IMR-90 (cell line): ENCODE measurements around the gene SPAM1. TPM values are rescaled to one million over a fixed set of nuclear protein-coding genes. Genes with fewer than 3 reads are reported as not detected.

Source experiments
- ATAC-seq: fragments of 200-7000 bp; cut with Tn5 transposase; 2 replicates; pipeline ENCODE4 v1.9.1; 2020; ENCODE audit warnings: low read depth, mild to moderate bottlenecking, moderate library complexity
- BruUV-seq: library from RNA; stranded (reverse); fragments of 400-500 nt; replicated peaks from 2 replicates; lab custom pipeline; 2021; lab: Mats Ljungman, UMichigan
- CTCF ChIA-PET: fragments of 300-600 bp; formaldehyde crosslinking; extraction: SDS; loops from one replicate; lab custom pipeline; 2021; ENCODE audit warnings: antibody characterized with exemption; lab: Yijun Ruan, JAX
- POLR2A ChIA-PET: fragments of 300-600 bp; sonication (Branson Sonifier 250); formaldehyde crosslinking; loops from one replicate; lab custom pipeline; 2022; ENCODE audit warnings: antibody characterized with exemption; ENCODE audit not compliant: unreplicated experiment; lab: Charles Lee
- DNase-seq: peaks from one replicate; pipeline ENCODE4 v3.0.0; 2013
- H2AFZ ChIP-seq: replicated peaks from 2 replicates; pipeline ENCODE3; 2013; ENCODE audit warnings: low read length, mild to moderate bottlenecking; ENCODE audit not compliant: poor library complexity
- H2AK5ac ChIP-seq: 2 replicates; pipeline ENCODE4 v1.6.1; 2013; ENCODE audit warnings: low read depth, low read length, inconsistent platforms
- H2AK9ac ChIP-seq: replicated peaks from 2 replicates; pipeline ENCODE3; 2013; ENCODE audit warnings: mild to moderate bottlenecking, low read depth, low read length, moderate library complexity; ENCODE audit not compliant: poor library complexity
- H2BK120ac ChIP-seq: 2 replicates; pipeline ENCODE4 v1.6.1; 2013; ENCODE audit warnings: low read depth, low read length, inconsistent platforms
- H2BK15ac ChIP-seq: 3 replicates; pipeline ENCODE4 v1.6.1; 2013; ENCODE audit warnings: low read depth, low read length, inconsistent platforms
- H2BK20ac ChIP-seq: 2 replicates; pipeline ENCODE4 v1.6.1; 2013; ENCODE audit warnings: low read depth, mild to moderate bottlenecking, inconsistent platforms, low read length, moderate library complexity
- H2BK5ac ChIP-seq: 2 replicates; pipeline ENCODE4 v1.6.1; 2013; ENCODE audit warnings: mild to moderate bottlenecking, low read depth, low read length, inconsistent platforms; ENCODE audit not compliant: poor library complexity, severe bottlenecking
- H3K14ac ChIP-seq: replicated peaks from 2 replicates; pipeline ENCODE4 v1.6.1; 2013; ENCODE audit warnings: low read depth, low read length, inconsistent platforms
- H3K18ac ChIP-seq: 2 replicates; pipeline ENCODE4 v1.6.1; 2013; ENCODE audit warnings: low read depth, low read length, control low read depth
- H3K23ac ChIP-seq: 2 replicates; pipeline ENCODE4 v1.6.1; 2013; ENCODE audit warnings: low read depth, low read length, inconsistent platforms
- H3K27ac ChIP-seq: 2 replicates; pipeline ENCODE4 v1.5.1; 2013; ENCODE audit warnings: mild to moderate bottlenecking, control low read depth, low read length; ENCODE audit not compliant: insufficient read depth
- H3K27me3 ChIP-seq: 2 replicates; pipeline ENCODE4 v1.6.1; 2013; ENCODE audit warnings: low read length; ENCODE audit not compliant: control insufficient read depth, insufficient read depth
- H3K36me3 ChIP-seq: 2 replicates; pipeline ENCODE4 v1.6.1; 2013; ENCODE audit warnings: low read length, mixed read lengths; ENCODE audit not compliant: control insufficient read depth, insufficient read depth
- H3K4ac ChIP-seq: 2 replicates; pipeline ENCODE4 v1.6.1; 2013; ENCODE audit warnings: low read depth, low read length, inconsistent platforms
- H3K4me1 ChIP-seq: 2 replicates; pipeline ENCODE4 v1.6.1; 2013; ENCODE audit warnings: low read length, mixed read lengths; ENCODE audit not compliant: control insufficient read depth, insufficient read depth
- H3K4me2 ChIP-seq: 2 replicates; pipeline ENCODE4 v1.6.1; 2013; ENCODE audit warnings: low read depth, mild to moderate bottlenecking, control low read depth, low read length, moderate library complexity
- H3K4me3 ChIP-seq: 2 replicates; pipeline ENCODE4 v1.5.1; 2013; ENCODE audit warnings: low read depth, mild to moderate bottlenecking, control low read depth, low read length, moderate library complexity; ENCODE audit not compliant: insufficient read depth
- H3K56ac ChIP-seq: 2 replicates; pipeline ENCODE4 v1.6.1; 2013; ENCODE audit warnings: low read length, inconsistent platforms; ENCODE audit not compliant: insufficient read depth; ENCODE audit errors: extremely low read depth
- H3K79me1 ChIP-seq, 2 experiments: 2 replicates each; pipeline ENCODE4 v1.6.1; 2013; ENCODE audit warnings: low read length in 2 of 2, inconsistent platforms in 1 of 2, low read depth in 1 of 2
- H3K9ac ChIP-seq: 2 replicates; pipeline ENCODE4 v1.6.1; 2013; ENCODE audit warnings: low read depth, low read length, control low read depth
- H3K9me1 ChIP-seq: 2 replicates; pipeline ENCODE4 v1.6.1; 2013; ENCODE audit warnings: low read length, inconsistent platforms; ENCODE audit not compliant: insufficient read depth
- H3K9me3 ChIP-seq: 2 replicates; pipeline ENCODE4 v1.6.1; 2013; ENCODE audit warnings: low read length; ENCODE audit not compliant: control insufficient read depth, insufficient read depth
- H4K20me1 ChIP-seq: 2 replicates; pipeline ENCODE4 v1.6.1; 2013; ENCODE audit warnings: low read length, inconsistent platforms; ENCODE audit not compliant: insufficient read depth
- H4K5ac ChIP-seq: 2 replicates; pipeline ENCODE4 v1.6.1; 2013; ENCODE audit warnings: mild to moderate bottlenecking, low read depth, low read length, control low read depth
- H4K8ac ChIP-seq, 2 experiments: 2 replicates each; pipeline ENCODE4 v1.6.1; 2013; ENCODE audit warnings: low read depth in 2 of 2, low read length in 2 of 2, control low read depth in 1 of 2, inconsistent platforms in 1 of 2
- H4K91ac ChIP-seq: 2 replicates; pipeline ENCODE4 v1.6.1; 2013; ENCODE audit warnings: low read depth, low read length, inconsistent platforms; ENCODE audit not compliant: insufficient read depth
- CHD1 ChIP-seq: IDR thresholded peaks from 2 replicates; pipeline ENCODE4 v1.6.1; 2012; ENCODE audit warnings: low read depth, low read length, improper control_type of control experiment
- ELK1 ChIP-seq: fragments of 150-350 bp; IDR thresholded peaks from 2 replicates; pipeline ENCODE4 v1.6.1; 2016; ENCODE audit warnings: low read depth, mild to moderate bottlenecking, low read length, moderate library complexity, borderline replicate concordance
- MXI1 ChIP-seq: IDR thresholded peaks from 2 replicates; pipeline ENCODE4 v1.6.1; 2012; ENCODE audit warnings: low read depth, mild to moderate bottlenecking, low read length, moderate library complexity, borderline replicate concordance
- POLR2A ChIP-seq: IDR thresholded peaks from 2 replicates; pipeline ENCODE4 v1.6.1; 2012; ENCODE audit warnings: mild to moderate bottlenecking, low read depth, low read length
- RFX5 ChIP-seq: IDR thresholded peaks from 2 replicates; pipeline ENCODE4 v1.8.0; 2012; ENCODE audit warnings: low read depth, mild to moderate bottlenecking, low read length, moderate library complexity
- USF2 ChIP-seq: fragments of 150-350 bp; IDR thresholded peaks from 2 replicates; pipeline ENCODE4 v1.6.1; 2017; ENCODE audit warnings: mild to moderate bottlenecking, antibody characterized with exemption, low read length, low read depth
- WGBS, 2 experiments: methylation state at CpG; one replicate each; pipeline versions ENCODE4 v1.1.5 to v1.1.7; 2013; ENCODE audit warnings: missing lambda C conversion rate in 2 of 2; ENCODE audit not compliant: insufficient read length in 1 of 2; ENCODE audit errors: extremely low coverage in 2 of 2; 5-methylcytosine and 5-hydroxymethylcytosine counted together
- dilution Hi-C: fragments of 300-500 bp; cut with HindIII; formaldehyde crosslinking; loops from one replicate; pipeline ENCODE4 v1.14.3; 2018; ENCODE audit warnings: low sequenced_read_pairs; ENCODE audit not compliant: unreplicated experiment
- in situ Hi-C: fragments of 300-500 bp; cut with MboI; formaldehyde crosslinking; loops from 3 replicates; pipeline ENCODE4 v1.14.3; 2019; ENCODE audit warnings: low sequenced_read_pairs, inconsistent platforms, mixed read lengths
- intact Hi-C: fragments of 100-400 bp; cut with micrococcal nuclease; formaldehyde crosslinking; loops from 2 replicates; pipeline ENCODE4 v1.10.0; 2022
- polyA plus RNA-seq, 3 experiments: library from polyadenylated mRNA; depleted of rRNA; stranded (reverse); fragments of >200 nt; gene quantifications; 2 replicates each; pipeline ENCODE4 v1.2.3, GENCODE V29; 2012; ENCODE audit warnings: low replicate concordance in 1 of 3
- total RNA-seq: library from RNA; depleted of rRNA; stranded (reverse); fragments of >200 nt; gene quantifications from 2 replicates; pipeline ENCODE4 v1.2.3, GENCODE V29; 2012
- TF ChIP-seq, protein P1 (sequence below): conservative IDR thresholded peaks from 2 replicates; pipeline ENCODE4 v1.5.1; 2012; ENCODE audit warnings: mild to moderate bottlenecking, low read depth, low read length, improper control_type of control experiment

SPAM1 gene
- total and polyA plus RNA-seq, 2 of the 4 experiments (the other 2 are of a cell fraction) = not detected

GRCh38 chr7:123917878-123918277 is 7.2 kb upstream of the SPAM1 start:
- Histone ChIP-seq H2BK15ac (no peak overlapping the region), H4K8ac (no peak overlapping the region), H3K27ac (no peak overlapping the region), H3K4me2 (no peak overlapping the region), H3K4me3 (no peak overlapping the region), H4K91ac (no peak overlapping the region), H3K14ac (no peak overlapping the region), H2BK20ac (no peak overlapping the region), H3K9me3 (no peaks in the 10 kb centered on the region), H3K79me1 (no peaks in the 10 kb centered on the region), H3K9me1 (no peaks in the 10 kb centered on the region), H3K27me3 (no peaks in the 10 kb centered on the region), H2AK9ac (no peak overlapping the region), H2AK5ac (no peak overlapping the region), H4K5ac (no peak overlapping the region), H4K20me1 (no peaks in the 10 kb centered on the region), H2BK120ac (no peak overlapping the region), H3K56ac (no peak overlapping the region), H3K18ac (no peak overlapping the region), H3K4me1 (no peaks in the 10 kb centered on the region), H3K23ac (no peak overlapping the region), H2BK5ac (no peak overlapping the region), H2AFZ (no peak overlapping the region), H3K9ac (no peak overlapping the region), H3K4ac (no peak overlapping the region), H3K36me3 (no peaks in the 10 kb centered on the region)
- no TSS peak for BruUV-seq
- ATAC-seq (no peak), DNase-seq (no peak)
- ChIA-PET CTCF (no interaction called here), POLR2A (no interaction called here)
- TF ChIP-seq POLR2A (no peak), RFX5 (no peak), ELK1 (no peak), CHD1 (no peak), MXI1 (no peak), USF2 (no peak)
- TF ChIP-seq, protein P1, sequence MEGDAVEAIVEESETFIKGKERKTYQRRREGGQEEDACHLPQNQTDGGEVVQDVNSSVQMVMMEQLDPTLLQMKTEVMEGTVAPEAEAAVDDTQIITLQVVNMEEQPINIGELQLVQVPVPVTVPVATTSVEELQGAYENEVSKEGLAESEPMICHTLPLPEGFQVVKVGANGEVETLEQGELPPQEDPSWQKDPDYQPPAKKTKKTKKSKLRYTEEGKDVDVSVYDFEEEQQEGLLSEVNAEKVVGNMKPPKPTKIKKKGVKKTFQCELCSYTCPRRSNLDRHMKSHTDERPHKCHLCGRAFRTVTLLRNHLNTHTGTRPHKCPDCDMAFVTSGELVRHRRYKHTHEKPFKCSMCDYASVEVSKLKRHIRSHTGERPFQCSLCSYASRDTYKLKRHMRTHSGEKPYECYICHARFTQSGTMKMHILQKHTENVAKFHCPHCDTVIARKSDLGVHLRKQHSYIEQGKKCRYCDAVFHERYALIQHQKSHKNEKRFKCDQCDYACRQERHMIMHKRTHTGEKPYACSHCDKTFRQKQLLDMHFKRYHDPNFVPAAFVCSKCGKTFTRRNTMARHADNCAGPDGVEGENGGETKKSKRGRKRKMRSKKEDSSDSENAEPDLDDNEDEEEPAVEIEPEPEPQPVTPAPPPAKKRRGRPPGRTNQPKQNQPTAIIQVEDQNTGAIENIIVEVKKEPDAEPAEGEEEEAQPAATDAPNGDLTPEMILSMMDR = no peak
- WGBS, 2 experiments = no CpG with 5 or more reads among the region's 12 CpGs
- in situ Hi-C loops = no loop called here
- intact Hi-C loops = no loop called here
- dilution Hi-C loops = no loop called here
